Osteoblast (primary cell): Measurements from ENCODE around the gene METAP1D. TPM values are rescaled to one million over a fixed set of nuclear protein-coding genes. Genes with fewer than 3 reads are reported as not detected.

Experiments used
- DNase-seq: peaks from one replicate; pipeline ENCODE4 v3.0.0; 2011; ENCODE audit warnings: low spot score, mixed read lengths; ENCODE audit not compliant: insufficient read length; ENCODE audit errors: missing footprints
- H2AFZ ChIP-seq: 2 replicates; pipeline ENCODE4 v1.6.0; 2011; ENCODE audit warnings: mild to moderate bottlenecking, low read length
- H3K27ac ChIP-seq: 2 replicates; pipeline ENCODE4 v1.5.1; 2011; ENCODE audit warnings: mild to moderate bottlenecking, low read depth, low read length, moderate library complexity
- H3K27me3 ChIP-seq: 2 replicates; pipeline ENCODE4 v1.6.0; 2012; ENCODE audit warnings: mild to moderate bottlenecking, control low read depth, inconsistent platforms, low read length, moderate library complexity; ENCODE audit not compliant: insufficient read depth
- H3K36me3 ChIP-seq: 2 replicates; pipeline ENCODE4 v1.5.1; 2011; ENCODE audit warnings: mild to moderate bottlenecking, low read length, control low read depth, moderate library complexity; ENCODE audit not compliant: insufficient read depth
- H3K4me1 ChIP-seq: 2 replicates; pipeline ENCODE4 v1.5.1; 2011; ENCODE audit warnings: mild to moderate bottlenecking, low read length, control low read depth, moderate library complexity; ENCODE audit not compliant: insufficient read depth
- H3K4me2 ChIP-seq: 2 replicates; pipeline ENCODE4 v1.6.0; 2011; ENCODE audit warnings: mild to moderate bottlenecking, low read length; ENCODE audit not compliant: insufficient read depth
- H3K4me3 ChIP-seq: fragments of 200-600 bp; sonication (generic); 3 replicates; pipeline ENCODE4 v1.5.1; 2012; ENCODE audit warnings: mild to moderate bottlenecking, low read length, inconsistent platforms; ENCODE audit not compliant: insufficient read depth
- H3K79me2 ChIP-seq: 2 replicates; pipeline ENCODE4 v1.6.0; 2012; ENCODE audit warnings: mild to moderate bottlenecking, low read length, control low read depth, inconsistent platforms; ENCODE audit not compliant: insufficient read depth
- H3K9me3 ChIP-seq: 2 replicates; pipeline ENCODE4 v1.5.1; 2011; ENCODE audit warnings: low read depth, low read length, control low read depth
- H4K20me1 ChIP-seq: 2 replicates; pipeline ENCODE4 v1.6.0; 2012; ENCODE audit warnings: mild to moderate bottlenecking, low read length, control low read depth; ENCODE audit not compliant: insufficient read depth
- total RNA-seq: library from RNA; depleted of rRNA; stranded (reverse); fragments of >200 nt; gene quantifications from 2 replicates; pipeline ENCODE4 v1.2.3, GENCODE V29; 2012
- TF ChIP-seq, protein P1 (sequence below): IDR thresholded peaks from 2 replicates; pipeline ENCODE4 v1.5.1; 2011; ENCODE audit warnings: mild to moderate bottlenecking, low read depth, low read length, moderate library complexity; ENCODE audit errors: extremely low read depth

The METAP1D gene
- total RNA-seq, 1 donor = 11.2 TPM

DNA sequence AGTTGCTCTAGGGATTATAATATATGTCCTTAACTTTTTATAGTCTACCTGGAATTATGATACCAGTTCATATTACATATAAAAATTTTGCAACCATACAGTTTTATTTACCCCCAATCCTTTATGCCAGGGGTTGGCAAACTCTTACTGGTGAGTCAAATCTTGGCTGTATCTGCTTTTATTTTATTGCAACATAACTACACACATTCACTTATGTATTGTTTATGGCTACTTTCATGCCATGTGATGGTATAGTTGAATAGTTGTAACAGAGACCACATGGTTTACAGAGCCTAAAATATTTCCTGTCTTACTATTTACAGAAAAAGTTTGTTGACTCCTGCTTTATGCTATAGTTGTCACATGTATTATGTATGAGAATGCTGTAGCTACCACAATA, 128.7 kb downstream of the METAP1D start:
- no peak overlapping the region for H3K27ac ChIP-seq
- no peaks in the 10 kb centered on the region for H3K79me2 ChIP-seq
- no peaks in the 10 kb centered on the region for H3K9me3 ChIP-seq
- H3K4me1 ChIP-seq = no peaks in the 10 kb centered on the region
- H3K36me3 ChIP-seq = no peaks in the 10 kb centered on the region
- TF ChIP-seq, protein P1, sequence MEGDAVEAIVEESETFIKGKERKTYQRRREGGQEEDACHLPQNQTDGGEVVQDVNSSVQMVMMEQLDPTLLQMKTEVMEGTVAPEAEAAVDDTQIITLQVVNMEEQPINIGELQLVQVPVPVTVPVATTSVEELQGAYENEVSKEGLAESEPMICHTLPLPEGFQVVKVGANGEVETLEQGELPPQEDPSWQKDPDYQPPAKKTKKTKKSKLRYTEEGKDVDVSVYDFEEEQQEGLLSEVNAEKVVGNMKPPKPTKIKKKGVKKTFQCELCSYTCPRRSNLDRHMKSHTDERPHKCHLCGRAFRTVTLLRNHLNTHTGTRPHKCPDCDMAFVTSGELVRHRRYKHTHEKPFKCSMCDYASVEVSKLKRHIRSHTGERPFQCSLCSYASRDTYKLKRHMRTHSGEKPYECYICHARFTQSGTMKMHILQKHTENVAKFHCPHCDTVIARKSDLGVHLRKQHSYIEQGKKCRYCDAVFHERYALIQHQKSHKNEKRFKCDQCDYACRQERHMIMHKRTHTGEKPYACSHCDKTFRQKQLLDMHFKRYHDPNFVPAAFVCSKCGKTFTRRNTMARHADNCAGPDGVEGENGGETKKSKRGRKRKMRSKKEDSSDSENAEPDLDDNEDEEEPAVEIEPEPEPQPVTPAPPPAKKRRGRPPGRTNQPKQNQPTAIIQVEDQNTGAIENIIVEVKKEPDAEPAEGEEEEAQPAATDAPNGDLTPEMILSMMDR = no peak
- H2AFZ ChIP-seq = no peak overlapping the region
- H3K27me3 ChIP-seq = no peaks in the 10 kb centered on the region
- H3K4me2 ChIP-seq = no peak overlapping the region
- H4K20me1 ChIP-seq = no peaks in the 10 kb centered on the region
- no peak overlapping the region for H3K4me3 ChIP-seq
- no peak for DNase-seq

DNA sequence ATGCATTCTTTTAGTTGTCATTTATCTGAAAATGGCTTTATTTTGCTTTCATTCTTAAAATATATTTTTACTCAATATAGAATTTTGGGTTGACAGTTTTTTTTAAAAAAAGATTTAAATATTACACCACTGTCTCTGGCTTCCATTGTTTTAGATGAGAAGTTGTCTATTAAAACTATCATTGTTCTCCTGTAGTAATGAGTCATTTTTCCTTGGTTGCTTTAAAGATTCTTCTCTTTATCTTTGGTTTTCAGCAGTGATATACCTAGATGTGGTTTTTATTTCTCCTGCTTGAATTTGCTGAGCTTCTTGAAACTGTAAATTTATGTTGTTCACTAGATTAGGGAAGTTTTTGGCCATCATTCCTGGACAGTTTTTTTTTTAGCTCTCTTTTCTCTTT, 129.7 kb downstream of the METAP1D start:
- TF ChIP-seq, protein P1 = no peak
- no peak for DNase-seq
- Histone ChIP-seq H2AFZ (no peak overlapping the region), H3K4me2 (no peak overlapping the region), H4K20me1 (no peaks in the 10 kb centered on the region), H3K27me3 (no peaks in the 10 kb centered on the region), H3K36me3 (no peaks in the 10 kb centered on the region), H3K4me1 (no peaks in the 10 kb centered on the region), H3K27ac (no peak overlapping the region), H3K9me3 (no peaks in the 10 kb centered on the region), H3K79me2 (no peaks in the 10 kb centered on the region), H3K4me3 (no peak overlapping the region)

Other genes with a start within 250 kb of the METAP1D start
- gene SLC25A12, start 105.7 kb upstream of the METAP1D start, total RNA-seq = 26.8 and 29.8 TPM in 2 replicates
- gene HAT1, start 77.5 kb upstream of the METAP1D start, total RNA-seq = 31.1 and 35.4 TPM in 2 replicates
- 1.8 and 2.4 TPM in 2 replicates for gene DLX1, start 85.6 kb downstream of the METAP1D start, total RNA-seq
- 0.36 and 0.59 TPM in 2 replicates for gene DLX2, start 102.9 kb downstream of the METAP1D start, total RNA-seq